GM12878 (cell line): ENCODE results near the gene ZFP36. TPM values are rescaled to one million over a fixed set of nuclear protein-coding genes. Genes with fewer than 3 reads are reported as not detected.

ENCODE experiments used
- IKZF2 ChIP-seq, 2 experiments: fragments of 450-650 bp; IDR thresholded peaks; 2 replicates each; pipeline ENCODE4 v1.6.1; 2017; ENCODE audit warnings: mild to moderate bottlenecking in 2 of 2, moderate library complexity in 2 of 2
- MEF2B ChIP-seq: fragments of 450-650 bp; IDR thresholded peaks from 2 replicates; pipeline ENCODE4 v1.6.1; 2018; ENCODE audit warnings: mild to moderate bottlenecking, moderate library complexity; ENCODE audit not compliant: partially characterized antibody, poor library complexity, severe bottlenecking
- NKRF ChIP-seq: fragments of 450-650 bp; conservative IDR thresholded peaks from 2 replicates; pipeline ENCODE4 v1.6.1; 2017; ENCODE audit warnings: mild to moderate bottlenecking, moderate library complexity
- PAX5 ChIP-seq: IDR thresholded peaks from 2 replicates; pipeline ENCODE4 v1.6.1; 2011; ENCODE audit warnings: low read depth, low read length, borderline replicate concordance
- PKNOX1 ChIP-seq: fragments of 450-650 bp; IDR thresholded peaks from 2 replicates; pipeline ENCODE4 v1.6.1; 2016; ENCODE audit warnings: mild to moderate bottlenecking
- STAT1 ChIP-seq: fragments of 450-650 bp; conservative IDR thresholded peaks from 2 replicates; pipeline ENCODE4 v1.6.1; 2014; ENCODE audit warnings: antibody characterized with exemption, mild to moderate bottlenecking
- polyA plus RNA-seq, 11 experiments: library from polyadenylated mRNA; depleted of rRNA in 4 of 11; unstranded in 6 of 11; stranded (reverse) in 5 of 11; fragments of >200 nt; fragmentation: Nextera tagmentation in 4 of 11; fragmentation: Illumina TruSeq in 1 of 11; extraction: Ambion mirVana in 4 of 11; extraction: Trizol in 1 of 11; gene quantifications; 1 replicate in 1 of 11; 2 replicates in 10 of 11; pipeline versions ENCODE4 v1.2.1 to v1.2.3, GENCODE V29; 2011 to 2016; ENCODE audit warnings: inconsistent platforms in 2 of 11, missing spikeins in 2 of 11, low read depth in 1 of 11
- total RNA-seq, 4 experiments: library from RNA; depleted of rRNA in 3 of 4; stranded (reverse); fragments of >200 nt in 3 of 4; fragmentation: Illumina TruSeq in 1 of 4; extraction: Trizol in 1 of 4; gene quantifications; 2 replicates each; pipeline versions ENCODE4 v1.2.1 to v1.2.3, GENCODE V29; 2013 to 2021

The ZFP36 gene
- total and polyA plus RNA-seq, 10 of the 15 experiments (the other 5 are each of a cell fraction or from before 2014, with no cell fraction given) = 5.3 to 55.0 (median 18.1) TPM

GRCh38 chr19:39413272-39413910 is 6.7 kb downstream of the ZFP36 start (continued):
- TF ChIP-seq PAX5 = 0 out of 2 replicates have a peak, but pooled peaks have one; percentile 7
- peak; percentile 14; the same call in 1 of the 2 replicates for TF ChIP-seq NKRF
- peak; percentile 44 to 52; a peak in 3 of 4 replicates for TF ChIP-seq IKZF2 (IDR thresholded peaks at IDR 0.05)
- peak; percentile 94 for TF ChIP-seq MEF2B
- TF ChIP-seq PKNOX1 = no peak
- TF ChIP-seq STAT1 = no peak
